ENCODE data around the gene GH2. TPM values are rescaled to one million over a fixed set of nuclear protein-coding genes. Genes with fewer than 3 reads are reported as not detected.
A peak's percentile ranks its signal among the peaks of the same experiment; 100 is the strongest.

Gene GH2
- total and polyA plus RNA-seq, 2 experiments from 2014 or later: 0.59 to 2.3 TPM

- H3K27me3 Mint-ChIP-seq (ENCODE audit: insufficient read depth, low read depth, poor library complexity): peaks cover 4% of the 10 kb centered on the region
Measured at GRCh38 chr17:63927464-63928171, 45.9 kb upstream of the GH2 start.

More at GRCh38 chr17:63927464-63928171, 45.9 kb upstream of the GH2 start:
- Histone ChIP-seq H3K36me3 (ENCODE audit: insufficient read depth) (no peaks in the 10 kb centered on the region), H3K9me2 (ENCODE audit: insufficient read depth) (no peaks in the 10 kb centered on the region), H3K4me1 (ENCODE audit: insufficient read depth) (peaks cover 14% of the 10 kb centered on the region; the same call in 1 of the 2 replicates), H3K27me3 (ENCODE audit: insufficient read depth) (no peaks in the 10 kb centered on the region), H3K4me2 (no peak overlapping the region), H3K79me2 (replicated peaks; ENCODE audit: insufficient read depth) (no peaks in the 10 kb centered on the region), H2AFZ (peak overlapping the region; percentile 43; the same call in 1 of the 2 replicates), H4K20me1 (replicated peaks; ENCODE audit: insufficient read depth) (no peaks in the 10 kb centered on the region), H3K27ac (ENCODE audit: low read depth) (no peak overlapping the region), H3K4me3 (no peak overlapping the region), H3F3A (replicated peaks; ENCODE audit: low read depth) (no peaks in the 10 kb centered on the region)
- ATAC-seq (no peak), DNase-seq (ENCODE audit: low spot score) (no peak)
- no peak overlapping the region for H3K4me3 Mint-ChIP-seq
- no peak overlapping the region for H3K27ac Mint-ChIP-seq
- H3K9me3 Mint-ChIP-seq: no peaks in the 10 kb centered on the region
- no peaks in the 10 kb centered on the region for H3K36me3 Mint-ChIP-seq (ENCODE audit: low read depth)
- no peak for TF ChIP-seq STAT1 (IDR thresholded peaks at IDR 0.05; ENCODE audit: unreplicated experiment)
- TF ChIP-seq CREB1 (CRISPR knock-in tag; IDR thresholded peaks at IDR 0.05; ENCODE audit: low read depth): no peak
- TF ChIP-seq EZH2phosphoT487 (IDR thresholded peaks at IDR 0.05; ENCODE audit: unreplicated experiment): no peak
- no peak for TF ChIP-seq NANOG (IDR thresholded peaks at IDR 0.05; ENCODE audit: borderline replicate concordance)
- TF ChIP-seq POLR2AphosphoS5 (IDR thresholded peaks at IDR 0.05; ENCODE audit: low read depth): no peak
- no peak for TF ChIP-seq ZNF462 (CRISPR knock-in tag; IDR thresholded peaks at IDR 0.05)
- no peak for TF ChIP-seq ZNF331 (CRISPR knock-in tag; IDR thresholded peaks at IDR 0.05; ENCODE audit: low read depth)
- no peak for TF ChIP-seq ZNF114 (CRISPR knock-in tag; IDR thresholded peaks at IDR 0.05)
- TF ChIP-seq ETS1 (IDR thresholded peaks at IDR 0.05): no peak
- TF ChIP-seq EZH2 (IDR thresholded peaks at IDR 0.05; ENCODE audit: low read depth, unreplicated experiment): no peak
- no peak for TF ChIP-seq CTCF (conservative IDR thresholded peaks at IDR 0.05; ENCODE audit: low read depth in 2 of 2)
- TF ChIP-seq JUNB (IDR thresholded peaks at IDR 0.05; ENCODE audit: unreplicated experiment): no peak
- no peak for TF ChIP-seq REST (IDR thresholded peaks at IDR 0.05; ENCODE audit: unreplicated experiment)
- peaks cover 13% of the 10 kb centered on the region for H3K4me1 Mint-ChIP-seq

Measured in GM23338 (cell line).